SK-N-SH treated with all-trans-retinoic acid at 6 μM for 48 hours (cell line): ENCODE measurements around the gene TLX2.

Source experiments
- ATAC-seq: fragments of 200-7000 bp; cut with Tn5 transposase; 3 replicates; pipeline ENCODE4 v1.9.1; 2020; ENCODE audit warnings: mild to moderate bottlenecking, moderate library complexity
- ARNTL ChIP-seq: fragments of 450-650 bp; formaldehyde crosslinking; IDR thresholded peaks from 2 replicates; pipeline ENCODE4 v1.5.0; 2020; ENCODE audit warnings: low read depth, mild to moderate bottlenecking, moderate library complexity, borderline replicate concordance
- BACH2 ChIP-seq: fragments of 250-450 bp; sonication (Bioruptor Pico); IDR thresholded peaks from 2 replicates; pipeline ENCODE4 v1.9.0; 2021; ENCODE audit warnings: mild to moderate bottlenecking, borderline replicate concordance
- CREB5 ChIP-seq: fragments of 250-450 bp; sonication (Bioruptor Pico); IDR thresholded peaks from 2 replicates; pipeline ENCODE4 v1.5.1; 2020; ENCODE audit warnings: low read depth, mild to moderate bottlenecking, moderate library complexity
- CSDC2 ChIP-seq: fragments of 250-450 bp; sonication (Bioruptor Pico); IDR thresholded peaks from 2 replicates; pipeline ENCODE4 v1.5.0; 2020; ENCODE audit warnings: mild to moderate bottlenecking, moderate library complexity
- CSRNP3 ChIP-seq: fragments of 250-450 bp; sonication (Bioruptor Pico); IDR thresholded peaks from 2 replicates; pipeline ENCODE4 v1.5.1; 2021; ENCODE audit warnings: mild to moderate bottlenecking, moderate library complexity
- GLIS3 ChIP-seq: fragments of 250-450 bp; sonication (Bioruptor Pico); IDR thresholded peaks from 2 replicates; pipeline ENCODE4 v1.5.0; 2020; ENCODE audit warnings: mild to moderate bottlenecking, moderate library complexity
- ISL1 ChIP-seq: fragments of 250-450 bp; sonication (Bioruptor Pico); IDR thresholded peaks from 2 replicates; pipeline ENCODE4 v2.1.2; 2022; ENCODE audit warnings: mild to moderate bottlenecking, moderate library complexity
- OSR1 ChIP-seq: fragments of 250-450 bp; sonication (Bioruptor Pico); IDR thresholded peaks from 2 replicates; pipeline ENCODE4 v1.8.0; 2022; ENCODE audit warnings: moderate library complexity, mild to moderate bottlenecking, inconsistent platforms
- PATZ1 ChIP-seq: fragments of 250-450 bp; sonication (Bioruptor Pico); IDR thresholded peaks from 2 replicates; pipeline ENCODE4 v1.8.0; 2020; ENCODE audit warnings: mild to moderate bottlenecking, moderate library complexity, borderline replicate concordance
- POU6F1 ChIP-seq: fragments of 250-450 bp; sonication (Bioruptor Pico); IDR thresholded peaks from 2 replicates; pipeline ENCODE4 v1.8.0; 2021; ENCODE audit warnings: low read depth, mild to moderate bottlenecking, moderate library complexity, borderline replicate concordance
- PPARA ChIP-seq: fragments of 250-450 bp; sonication (Bioruptor Pico); IDR thresholded peaks from 2 replicates; pipeline ENCODE4 v1.5.0; 2020; ENCODE audit warnings: mild to moderate bottlenecking, borderline replicate concordance
- SNAI2 ChIP-seq: fragments of 250-450 bp; sonication (Bioruptor Pico); IDR thresholded peaks from 2 replicates; pipeline ENCODE4 v1.5.0; 2020; ENCODE audit warnings: mild to moderate bottlenecking, moderate library complexity
- TSHZ2 ChIP-seq: fragments of 250-450 bp; sonication (Bioruptor Pico); IDR thresholded peaks from 2 replicates; pipeline ENCODE4 v1.5.0; 2020; ENCODE audit warnings: mild to moderate bottlenecking, moderate library complexity
- ZC3H10 ChIP-seq: fragments of 250-450 bp; sonication (Bioruptor Pico); IDR thresholded peaks from 2 replicates; pipeline ENCODE4 v1.5.1; 2021; ENCODE audit warnings: mild to moderate bottlenecking, moderate library complexity
- ZFP30 ChIP-seq: fragments of 450-650 bp; formaldehyde crosslinking; IDR thresholded peaks from 2 replicates; pipeline ENCODE4 v1.5.0; 2022; ENCODE audit warnings: mild to moderate bottlenecking, moderate library complexity
- ZNF70 ChIP-seq: fragments of 450-650 bp; formaldehyde crosslinking; IDR thresholded peaks from 2 replicates; pipeline ENCODE4 v1.5.0; 2020; ENCODE audit warnings: mild to moderate bottlenecking, moderate library complexity

TLX2 gene

GRCh38 chr2:74534411-74534810, 20.2 kb downstream of the TLX2 start:
- no peak for ATAC-seq

GRCh38 chr2:74535440-74535965, 21.3 kb downstream of the TLX2 start:
- no peak for ATAC-seq
- no peak for TF ChIP-seq CSDC2 (CRISPR knock-in tag)
- no peak for TF ChIP-seq PPARA (CRISPR knock-in tag)
- TF ChIP-seq ISL1 (CRISPR knock-in tag) = no peak
- no peak for TF ChIP-seq BACH2 (CRISPR knock-in tag)

More at GRCh38 chr2:74534411-74534810, 20.2 kb downstream of the TLX2 start:
- TF ChIP-seq CREB5 (CRISPR knock-in tag) (no peak), ZNF70 (CRISPR knock-in tag) (no peak), CSDC2 (CRISPR knock-in tag) (no peak), ARNTL (CRISPR knock-in tag) (no peak), BACH2 (CRISPR knock-in tag) (no peak), POU6F1 (no peak), GLIS3 (CRISPR knock-in tag) (no peak)

- no peak; the same call in none of the 3 replicates for ATAC-seq
- TF ChIP-seq PPARA (CRISPR knock-in tag) (no peak), ZFP30 (CRISPR knock-in tag) (no peak), ZC3H10 (CRISPR knock-in tag) (no peak), ARNTL (CRISPR knock-in tag) (no peak), SNAI2 (CRISPR knock-in tag) (no peak), CSRNP3 (CRISPR knock-in tag) (no peak), CSDC2 (CRISPR knock-in tag) (no peak)
Measured at GRCh38 chr2:74536166-74536950, 22.1 kb downstream of the TLX2 start.

- no peak for TF ChIP-seq ZFP30 (CRISPR knock-in tag)
- no peak for TF ChIP-seq PATZ1 (CRISPR knock-in tag)
- TF ChIP-seq ISL1 (CRISPR knock-in tag) = no peak
- no peak for TF ChIP-seq TSHZ2 (CRISPR knock-in tag)
- TF ChIP-seq CSDC2 (CRISPR knock-in tag) = no peak
- TF ChIP-seq ZC3H10 (CRISPR knock-in tag) = no peak
- TF ChIP-seq ZNF70 (CRISPR knock-in tag) = no peak
- no peak for TF ChIP-seq OSR1 (CRISPR knock-in tag)
- no peak for ATAC-seq
Measured at GRCh38 chr2:74537140-74537539, 22.9 kb downstream of the TLX2 start.
